Astrocyte of the spinal cord (primary cell): ENCODE measurements around the gene NTF3.

Experiments
- DNase-seq: peaks from one replicate; pipeline ENCODE4 v3.0.0; 2011; ENCODE audit warnings: low read depth, low spot score
- H3K4me3 ChIP-seq: 2 replicates; pipeline ENCODE4 v1.5.1; 2011; ENCODE audit warnings: low read depth, mild to moderate bottlenecking, low read length, moderate library complexity
- CTCF ChIP-seq: IDR thresholded peaks from 2 replicates; pipeline ENCODE4 v1.5.1; 2012; ENCODE audit warnings: low read depth, mild to moderate bottlenecking, low read length, inconsistent platforms
- in situ Hi-C: cut with HindIII; loops from 2 replicates; pipeline ENCODE4 v1.10.0; 2017; ENCODE audit warnings: low sequenced_read_pairs

Gene NTF3

GRCh38 chr12:5395443-5396271 lies 36.3 kb upstream of the NTF3 start:
- no peak overlapping the region for H3K4me3 ChIP-seq
- in situ Hi-C loops = no loop called here
- no peak for DNase-seq
- TF ChIP-seq CTCF = no peak

- DNase-seq = no peak
Measured at GRCh38 chr12:5396541-5396940, 35.4 kb upstream of the NTF3 start.

DNA sequence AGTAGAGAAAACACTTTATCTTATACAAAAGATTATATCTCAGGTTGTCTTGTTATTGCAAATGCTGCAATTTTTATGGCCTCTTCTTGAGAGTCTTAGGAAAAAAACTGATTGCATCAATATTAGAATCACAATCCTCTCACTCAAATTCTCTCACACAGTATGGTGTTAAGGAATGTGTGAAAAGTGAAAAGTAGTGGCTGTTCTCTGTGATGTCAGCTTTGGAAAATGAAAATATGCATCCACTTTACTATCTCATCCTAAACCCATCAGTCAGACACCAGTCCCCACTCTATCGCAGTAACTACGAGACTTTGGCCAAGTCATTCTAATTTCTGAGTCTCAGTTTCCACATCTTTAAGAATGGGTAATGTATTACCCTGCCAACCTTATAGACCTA lies 32.6 kb upstream of the NTF3 start:
- H3K4me3 ChIP-seq = no peak overlapping the region
- in situ Hi-C loops = no loop called here
- no peak for TF ChIP-seq CTCF
- DNase-seq = no peak

More at GRCh38 chr12:5396541-5396940, 35.4 kb upstream of the NTF3 start:
- H3K4me3 ChIP-seq = no peak overlapping the region
- TF ChIP-seq CTCF = no peak
- in situ Hi-C loops = no loop called here

- no peak overlapping the region for H3K4me3 ChIP-seq
- DNase-seq = no peak
- in situ Hi-C loops = no loop called here
- no peak for TF ChIP-seq CTCF
Measured at GRCh38 chr12:5402009-5402935, 29.6 kb upstream of the NTF3 start.

DNA sequence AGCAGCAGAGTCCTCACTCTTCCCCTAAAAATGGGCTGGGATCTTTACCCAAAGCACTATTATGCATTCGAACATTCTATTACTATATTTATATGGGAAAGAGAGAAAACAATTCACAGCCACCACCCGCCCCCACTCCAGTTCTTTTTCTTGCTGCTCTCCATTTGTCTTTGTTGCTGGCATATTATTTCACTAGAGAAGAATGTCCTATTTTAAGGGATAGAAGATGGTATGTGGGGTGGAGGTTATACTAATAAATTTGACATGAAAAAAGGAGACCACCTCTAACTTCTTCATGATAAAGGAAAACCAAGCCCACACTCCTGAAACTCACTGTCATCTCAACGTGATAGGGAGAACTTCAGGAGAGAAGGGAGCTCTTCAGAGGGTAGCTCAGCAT lies 28.5 kb upstream of the NTF3 start:
- DNase-seq = no peak
- no peak for TF ChIP-seq CTCF
- H3K4me3 ChIP-seq = no peak overlapping the region
- in situ Hi-C loops = no loop called here

DNA sequence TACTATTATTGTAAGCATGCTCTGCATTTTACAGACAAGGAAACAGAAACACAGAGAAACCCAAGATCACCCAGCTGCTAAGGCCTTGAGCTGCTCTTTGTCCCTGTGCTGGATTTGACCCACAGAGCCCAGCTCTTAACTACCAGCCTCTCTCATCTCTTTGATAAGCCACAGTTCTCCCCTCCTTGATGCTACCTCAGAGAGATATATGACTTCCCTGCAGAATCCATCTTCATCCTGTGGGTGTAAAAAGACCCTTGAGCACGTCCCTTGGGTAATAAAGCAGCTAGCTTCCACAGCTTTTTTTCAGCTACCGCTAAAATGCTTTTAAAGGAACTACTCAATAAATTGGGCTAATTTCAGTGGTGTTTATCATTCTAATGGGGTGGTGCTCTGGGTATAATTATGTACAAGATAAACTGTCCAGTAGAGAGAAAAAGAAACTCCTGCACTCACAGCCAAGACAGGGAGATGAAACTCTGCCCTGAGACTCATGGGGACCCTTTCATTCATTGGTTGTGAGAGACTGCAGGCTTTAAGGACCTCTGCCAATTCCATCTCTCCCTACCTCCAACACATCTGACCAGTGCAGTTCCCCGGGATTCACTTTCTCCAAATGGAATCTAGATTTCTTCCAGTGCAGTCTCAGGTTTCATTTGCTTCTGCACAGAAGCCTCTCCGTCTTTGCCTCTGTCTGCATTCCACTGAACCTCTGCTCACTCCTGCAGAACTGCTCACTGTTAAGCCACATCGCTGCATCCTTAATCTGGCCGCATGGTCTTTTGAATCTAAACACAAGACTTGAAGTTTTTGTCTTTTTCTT lies 24.7 kb upstream of the NTF3 start:
- in situ Hi-C loops = no loop called here
- DNase-seq = no peak
- H3K4me3 ChIP-seq = no peak overlapping the region
- TF ChIP-seq CTCF = no peak
